RCC 7860 (cell line): Measurements from ENCODE around the gene EPHB1.
"Not testable (repeated sequence)": the region's sequence is repeated elsewhere in the genome, so short reads cannot be mapped to it uniquely, and the experiment has no call there.

Experiments
- DNase-seq: peaks from one replicate; pipeline ENCODE4 v3.0.0-alpha.2; 2015; ENCODE audit warnings: low spot score
- FAIRE-seq: peaks from 2 replicates; lab custom pipeline; 2012; peaks lifted over from hg19 to GRCh38; lab: Jason Lieb, UNC

Gene EPHB1

DNA sequence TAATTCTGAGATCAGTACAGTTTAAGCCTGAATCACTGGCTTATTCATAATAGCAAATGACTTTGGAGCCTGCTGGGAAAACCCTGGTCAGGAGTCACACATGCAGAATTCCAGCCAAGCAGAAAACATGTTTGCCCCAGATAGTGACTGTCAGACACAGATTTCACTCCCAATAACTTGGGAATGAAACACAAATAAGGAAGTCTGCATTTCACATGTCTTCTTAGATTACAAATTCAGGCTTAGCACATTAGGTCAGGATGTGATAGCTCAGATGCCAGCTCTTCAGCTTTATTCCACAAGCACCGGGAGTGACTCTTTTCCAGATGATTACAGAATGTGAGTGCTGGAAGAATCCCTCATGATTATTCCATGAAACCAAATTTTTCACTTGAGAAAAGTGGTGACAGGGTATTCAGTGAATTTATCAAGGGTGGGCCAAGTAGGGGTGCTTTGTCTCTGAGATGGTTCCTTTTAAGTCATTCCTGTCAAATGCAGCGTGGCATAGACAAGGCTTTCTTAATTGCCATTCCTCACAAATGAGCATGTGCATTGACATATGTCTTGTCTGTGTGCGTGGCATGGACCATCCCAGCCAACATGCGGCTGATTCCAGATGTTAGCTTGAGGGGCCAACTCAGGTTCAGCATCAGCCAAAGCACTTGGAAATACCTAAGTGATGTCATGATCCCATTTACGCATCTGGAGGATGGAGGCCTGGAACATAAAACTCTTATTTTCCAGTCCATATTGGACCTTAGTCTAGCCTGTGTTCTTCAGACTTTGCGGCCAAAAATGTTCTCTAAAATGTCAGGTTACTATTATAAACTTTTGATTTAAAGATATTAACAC, 191.0 kb downstream of the EPHB1 start:
- DNase-seq = no peak
- no peak for FAIRE-seq

DNA sequence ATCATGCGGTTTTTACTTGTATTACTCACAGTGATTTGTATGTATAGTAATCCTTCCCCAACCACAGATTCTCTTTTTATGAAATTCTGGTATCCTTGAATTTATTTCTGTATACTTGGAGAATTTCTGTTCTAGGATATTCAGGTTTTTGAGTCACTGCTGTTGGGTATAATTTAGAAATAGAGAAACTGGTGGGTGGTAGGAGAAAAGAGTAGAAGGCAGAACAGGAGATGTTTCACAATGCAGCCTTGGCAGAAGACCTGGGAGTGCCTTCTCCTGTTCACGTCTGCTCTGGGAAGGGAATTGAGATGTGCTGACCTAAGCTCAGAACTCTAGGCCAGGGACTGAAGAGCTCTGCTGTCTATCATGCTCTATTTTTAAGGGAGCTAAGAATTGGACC, 193.6 kb downstream of the EPHB1 start:
- FAIRE-seq = peak; percentile 12
- DNase-seq = no peak

DNA sequence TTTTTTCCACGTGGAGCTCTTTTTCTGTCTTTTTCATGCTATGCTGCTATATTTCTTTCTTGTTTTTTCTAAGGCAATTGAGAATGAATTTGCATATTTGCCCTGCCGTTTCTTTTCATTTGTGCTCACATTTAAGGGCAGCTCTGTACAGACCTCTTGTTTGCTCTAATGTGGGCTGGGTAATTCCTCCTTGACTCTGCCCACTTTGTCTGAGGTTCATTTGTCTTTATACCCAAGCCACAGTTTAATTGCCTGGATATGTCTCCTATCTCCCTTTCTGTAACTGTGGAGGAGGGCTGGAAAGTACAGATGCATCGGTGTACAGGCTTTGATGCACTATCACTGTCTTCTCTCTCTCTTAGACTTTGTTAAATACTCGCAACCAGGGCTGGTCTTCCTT, 195.9 kb downstream of the EPHB1 start:
- no peak for DNase-seq
- FAIRE-seq = no peak

DNA sequence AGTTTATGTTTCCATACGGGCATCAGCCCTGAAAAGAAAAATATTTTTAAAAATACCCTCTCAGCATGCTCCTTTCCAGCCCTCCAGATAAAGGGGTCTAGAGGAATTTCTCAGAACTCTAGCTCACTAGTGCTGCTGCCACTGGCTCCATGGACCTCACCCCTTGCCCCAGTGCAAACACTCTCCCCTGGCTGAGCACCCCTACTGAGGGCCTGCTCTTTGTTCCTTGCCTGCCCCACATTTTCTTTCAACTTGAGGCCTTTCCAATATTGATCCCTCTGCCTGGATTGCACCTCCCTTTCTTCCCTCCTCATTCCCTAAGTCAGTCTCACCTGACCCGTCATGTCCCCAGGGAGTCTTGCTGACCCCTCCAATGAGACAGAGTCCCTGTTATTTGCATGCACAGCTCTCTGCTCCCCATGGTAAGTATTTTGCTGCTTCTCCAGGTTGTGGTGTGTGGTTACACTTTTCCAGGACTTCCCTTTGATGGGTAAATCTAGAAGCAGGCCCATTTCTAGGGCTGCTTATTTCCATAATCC, 196.5 kb downstream of the EPHB1 start:
- DNase-seq (no peak), FAIRE-seq (no peak)

DNA sequence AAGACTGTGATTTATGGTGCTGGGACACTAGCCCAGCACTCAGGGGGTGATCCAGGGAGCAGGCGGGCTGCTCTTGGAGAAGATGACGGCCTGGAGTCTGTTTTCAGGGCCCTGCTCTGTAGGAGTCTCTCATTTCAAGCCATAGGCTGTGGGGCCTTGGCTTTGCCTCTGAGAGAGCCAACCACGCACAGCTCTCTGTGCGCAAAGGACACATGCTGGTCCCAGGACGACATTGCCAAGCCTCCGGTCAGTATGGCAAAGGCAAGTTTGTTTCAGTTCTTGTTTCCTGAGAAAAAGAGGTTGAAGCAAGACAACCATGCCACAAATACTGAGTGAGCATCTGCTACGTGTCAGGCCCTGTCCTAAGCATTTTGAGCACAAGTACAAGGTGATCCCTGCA, 197.1 kb downstream of the EPHB1 start:
- FAIRE-seq = no peak
- DNase-seq = no peak

DNA sequence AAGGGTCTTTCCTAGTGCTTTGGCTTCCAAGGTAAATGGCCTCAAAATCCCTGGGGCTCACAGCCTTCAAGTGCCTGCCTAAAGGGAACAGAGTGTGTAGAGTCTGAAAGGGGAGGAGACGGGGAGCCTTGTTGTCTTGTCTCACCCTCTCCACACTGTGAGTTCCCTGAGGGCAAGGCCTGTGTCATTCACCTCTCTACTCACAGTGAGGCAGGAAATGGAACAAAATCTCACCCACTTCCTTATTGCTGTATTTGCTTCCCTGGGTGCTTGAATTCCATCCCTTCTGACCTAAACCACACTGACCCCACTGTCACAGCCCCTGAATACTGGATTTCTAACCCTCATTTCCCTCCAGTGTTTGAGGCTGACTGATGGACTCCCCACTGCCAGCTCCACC, 197.5 kb downstream of the EPHB1 start:
- DNase-seq (no peak), FAIRE-seq (no peak)

DNA sequence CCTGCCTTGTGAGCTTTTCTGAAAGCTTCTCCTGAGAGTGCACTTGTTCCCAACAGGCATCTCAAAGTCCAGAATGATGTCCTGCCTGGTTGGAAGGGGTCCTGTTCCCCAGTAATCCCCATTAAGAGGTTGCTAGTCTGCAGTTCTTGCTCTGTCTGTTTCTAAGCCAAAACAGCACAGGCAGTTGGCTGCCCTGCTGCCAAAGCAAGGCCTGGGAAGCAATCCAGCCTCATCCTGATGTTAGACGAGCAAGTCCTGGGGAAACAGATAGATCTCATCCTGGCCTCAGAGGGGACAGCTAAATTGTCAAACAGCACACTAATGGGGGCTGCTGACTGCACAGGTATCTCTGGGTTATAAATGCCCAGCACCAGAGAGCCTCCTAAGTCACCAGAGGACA, 198.0 kb downstream of the EPHB1 start:
- FAIRE-seq = no peak

DNA sequence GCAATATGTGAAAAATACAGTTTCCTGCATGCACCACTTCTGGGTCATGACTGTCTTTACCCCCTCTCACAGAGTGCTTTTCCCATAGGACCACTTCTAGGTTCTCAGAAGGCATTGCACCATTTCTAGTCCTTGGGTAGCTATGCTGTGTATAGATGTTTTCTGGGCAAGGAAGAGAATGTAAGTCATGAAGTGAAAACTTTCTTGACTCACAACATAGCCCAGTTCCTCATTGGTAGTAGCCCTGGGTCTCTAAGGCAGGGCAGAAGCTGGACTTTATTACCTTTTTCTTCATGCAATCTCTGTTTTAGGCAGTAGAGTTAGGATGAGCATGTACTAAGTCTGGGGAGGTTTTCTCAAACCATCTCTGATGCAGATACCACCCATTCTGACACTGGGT, 203.1 kb downstream of the EPHB1 start:
- DNase-seq (no peak), FAIRE-seq (no peak)

More for the DNA sequence above, 198.0 kb downstream of the EPHB1 start:
- DNase-seq = no peak

DNA sequence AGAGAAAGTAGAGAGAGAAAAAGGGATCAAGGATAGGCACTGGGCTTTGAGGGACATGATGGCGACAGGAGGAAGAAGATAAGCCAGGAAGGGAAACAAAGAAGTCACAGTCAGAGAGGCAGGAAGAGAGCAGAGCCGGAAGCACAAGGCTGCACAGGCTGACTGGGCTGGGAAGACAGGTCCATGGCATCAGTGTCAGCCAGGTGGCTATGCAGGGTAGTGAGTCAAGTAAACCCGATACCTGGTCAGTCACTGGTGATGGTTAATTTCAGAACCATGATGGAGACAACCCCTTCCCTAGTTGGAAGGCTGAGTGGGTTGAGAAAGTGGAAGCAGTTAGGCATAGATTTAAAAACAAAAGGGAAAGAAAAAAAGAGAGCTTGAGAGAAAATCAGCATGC, 203.8 kb downstream of the EPHB1 start:
- no peak for FAIRE-seq
- DNase-seq = no peak

DNA sequence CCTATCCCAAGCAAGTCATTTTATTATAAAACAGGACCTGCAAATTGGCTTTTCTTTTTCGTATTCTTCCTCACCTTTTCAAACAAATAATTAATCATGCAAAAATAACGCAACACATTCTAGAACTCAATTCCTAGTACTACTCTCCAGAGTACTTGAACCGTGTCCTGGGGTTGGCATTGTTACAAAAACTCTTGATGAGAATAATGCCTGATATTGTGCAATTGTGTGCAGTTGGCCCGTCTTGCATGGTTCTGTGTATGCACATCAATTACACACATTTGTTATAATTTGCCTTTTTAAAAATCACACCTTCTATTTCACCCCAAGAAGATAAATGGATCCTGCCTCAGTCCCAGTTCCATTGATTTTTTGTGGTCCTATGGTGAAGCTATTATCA, 205.4 kb downstream of the EPHB1 start:
- FAIRE-seq (no peak), DNase-seq (no peak)

DNA sequence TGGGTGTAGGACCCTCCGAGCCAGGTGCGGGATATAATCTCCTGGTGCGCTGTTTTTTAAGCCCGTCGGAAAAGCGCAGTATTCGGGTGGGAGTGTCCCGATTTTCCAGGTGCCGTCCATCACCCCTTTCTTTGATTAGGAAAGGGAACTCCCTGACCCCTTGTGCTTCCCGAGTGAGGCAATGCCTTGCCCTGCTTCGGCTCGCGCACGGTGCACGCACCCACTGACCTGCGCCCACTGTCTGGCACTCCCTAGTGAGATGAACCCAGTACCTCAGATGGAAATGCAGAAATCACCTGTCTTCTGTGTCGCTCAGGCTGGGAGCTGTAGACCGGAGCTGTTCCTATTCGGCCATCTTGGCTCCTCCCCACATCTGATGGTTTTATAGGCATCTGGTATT, 210.6 kb downstream of the EPHB1 start:
- DNase-seq, FAIRE-seq: not testable (repeated sequence)

DNA sequence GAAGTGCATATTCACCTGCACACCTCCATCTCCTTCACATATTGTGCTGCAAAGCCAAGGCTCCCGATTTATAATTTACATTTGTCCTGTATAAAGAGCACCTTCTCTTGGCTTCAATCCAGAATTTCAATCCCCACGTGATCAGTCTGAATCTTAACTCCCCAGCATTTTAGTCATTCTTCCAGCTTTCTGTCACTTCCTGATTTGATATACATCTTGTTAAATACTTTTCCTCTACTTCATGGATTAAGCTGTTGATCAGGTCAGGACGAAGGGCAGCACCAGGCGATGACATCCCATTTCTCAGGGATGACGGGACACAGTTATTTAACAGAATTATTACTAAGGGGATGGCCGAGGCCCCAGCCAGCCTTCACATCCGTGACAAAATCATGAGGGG, 212.5 kb downstream of the EPHB1 start:
- DNase-seq (peak; percentile 24), FAIRE-seq (no peak)

DNA sequence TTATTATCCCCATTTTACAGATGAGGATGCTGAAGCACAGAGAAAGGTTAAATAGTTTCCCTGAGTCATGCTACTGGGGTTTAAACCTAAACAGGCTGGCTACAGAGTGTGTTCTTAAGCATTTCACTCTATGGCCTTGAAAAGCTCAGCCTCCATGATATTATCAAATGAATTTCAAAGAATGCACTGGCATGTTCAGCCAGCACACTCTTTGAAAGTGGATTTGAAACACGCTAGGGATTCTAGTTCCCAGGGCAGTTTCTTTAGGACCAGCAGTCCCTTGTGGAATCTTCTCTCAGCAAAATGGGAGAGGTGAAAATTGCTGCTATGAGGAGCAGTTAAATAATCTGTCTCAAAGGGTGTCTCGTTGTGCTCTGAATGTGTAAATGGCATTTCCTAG, 213.3 kb downstream of the EPHB1 start:
- DNase-seq (no peak), FAIRE-seq (no peak)

DNA sequence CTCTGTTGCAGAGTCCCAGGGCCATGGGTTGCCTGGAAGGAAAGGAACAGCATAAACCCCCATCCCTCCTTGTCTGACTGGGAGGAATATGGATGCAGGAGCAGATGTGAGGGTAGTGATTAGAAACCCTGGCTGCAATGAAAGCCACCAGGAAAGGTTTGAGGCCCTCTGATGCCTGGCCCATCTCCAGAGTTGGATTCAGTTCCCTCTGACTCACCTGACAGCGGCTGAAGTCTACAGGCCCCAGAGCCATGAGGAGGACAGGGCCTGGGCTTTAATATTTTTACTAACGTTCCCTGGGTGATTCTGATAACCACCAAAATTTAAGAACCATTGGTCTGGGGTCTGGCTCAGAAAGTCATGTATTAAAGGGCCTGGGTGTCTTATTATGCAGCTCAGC, 214.0 kb downstream of the EPHB1 start:
- DNase-seq (no peak), FAIRE-seq (no peak)

DNA sequence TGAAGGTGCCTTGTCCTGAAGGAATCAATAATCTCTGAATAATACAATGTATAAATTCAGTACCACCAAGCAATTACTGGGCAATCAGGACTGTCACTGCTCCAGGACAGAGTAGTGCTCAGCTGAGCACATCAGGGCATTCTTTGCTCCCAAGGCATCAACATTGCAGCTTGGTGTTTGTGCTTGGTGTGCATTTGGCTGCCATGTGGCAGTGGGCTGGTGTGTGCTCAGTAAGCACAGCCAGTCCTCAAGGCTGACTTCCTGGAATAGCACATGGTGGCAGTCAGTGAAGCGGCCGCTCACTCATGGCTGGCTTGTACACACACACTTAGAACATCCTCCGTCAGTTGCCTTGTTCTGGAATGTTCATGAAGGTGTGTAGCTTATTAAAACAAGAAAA, 217.0 kb downstream of the EPHB1 start:
- DNase-seq (no peak), FAIRE-seq (no peak)

DNA sequence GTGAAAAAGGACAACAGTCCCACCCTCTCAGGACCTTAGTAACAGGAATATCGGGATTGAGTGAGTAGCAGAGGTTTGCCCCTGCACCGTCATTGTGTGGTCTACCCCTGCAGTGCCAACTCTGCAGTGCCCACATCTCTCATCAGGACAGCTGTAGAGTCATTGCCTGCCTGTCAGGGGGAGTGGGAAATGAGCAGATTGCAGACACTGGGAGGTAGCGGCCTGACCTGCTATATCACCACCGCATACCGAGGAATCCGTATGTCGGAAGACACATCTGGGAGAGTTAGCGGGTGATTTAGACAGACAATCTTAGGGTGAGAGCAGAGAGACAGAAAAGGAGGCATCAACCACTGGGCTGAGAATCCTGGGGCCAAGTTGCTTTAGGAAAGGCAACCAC, 218.1 kb downstream of the EPHB1 start:
- DNase-seq (no peak), FAIRE-seq (no peak)

DNA sequence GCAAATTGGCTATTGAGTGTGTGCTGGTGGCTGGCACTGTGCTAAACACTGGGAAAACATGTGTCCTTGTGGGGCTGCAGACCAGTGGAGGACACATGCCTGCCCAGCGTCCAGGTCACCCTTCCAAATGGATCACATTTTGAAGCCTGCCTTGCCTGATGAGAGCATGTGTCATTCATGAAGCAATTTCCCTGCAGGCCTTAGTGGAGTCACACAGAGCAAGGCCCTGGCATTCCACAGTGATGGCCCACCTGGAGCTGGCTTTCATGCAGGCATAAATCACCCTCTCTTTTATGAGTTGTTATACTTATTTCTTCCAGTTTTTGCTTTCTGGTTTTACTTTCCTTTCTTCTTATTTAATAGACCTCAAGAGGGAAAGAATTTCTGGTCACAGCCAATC, 219.5 kb downstream of the EPHB1 start:
- DNase-seq = no peak
- FAIRE-seq = no peak

DNA sequence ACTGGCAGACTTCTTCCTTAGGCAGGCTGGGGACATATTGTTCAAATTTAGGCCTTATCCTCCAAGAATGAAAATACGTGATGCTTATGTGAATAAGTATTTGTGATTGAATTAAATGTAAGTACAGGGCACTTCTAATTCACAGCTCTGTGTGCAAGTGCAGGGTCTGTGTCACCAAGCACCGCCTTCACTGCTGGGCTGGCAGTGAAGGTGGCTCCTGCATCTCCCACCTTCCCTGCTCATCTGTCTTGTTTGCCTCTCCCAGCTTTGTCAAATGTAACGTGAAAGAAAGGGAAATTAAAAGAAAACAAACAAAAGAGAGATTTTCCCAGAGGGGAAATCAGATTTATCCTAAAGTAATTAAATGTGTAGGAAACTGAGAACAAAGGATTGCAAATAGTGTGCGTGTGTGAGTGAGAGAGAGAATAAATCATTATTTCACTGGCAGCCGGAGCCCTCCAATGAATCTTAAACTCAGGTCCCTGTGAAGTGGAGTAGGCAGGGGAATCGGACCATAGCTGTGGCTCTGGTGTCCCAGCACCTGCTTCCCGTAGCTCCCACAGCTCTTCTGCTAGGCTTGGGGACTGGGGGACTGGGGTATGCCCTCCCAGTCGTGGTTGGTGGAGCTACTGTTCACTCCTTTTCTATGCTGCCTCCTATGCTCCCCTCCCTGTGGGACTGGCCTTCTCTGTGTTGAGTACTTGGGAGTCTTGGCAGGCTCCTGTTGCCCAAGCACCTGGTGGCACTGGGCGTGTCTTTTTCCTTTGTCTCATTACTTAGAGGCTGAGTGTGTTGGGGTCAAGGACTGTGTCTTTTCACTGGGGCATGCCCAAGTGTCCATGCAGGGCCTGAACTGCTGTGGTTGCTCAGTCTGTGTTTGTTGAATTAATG, 222.2 kb downstream of the EPHB1 start:
- DNase-seq (no peak), FAIRE-seq (no peak)

DNA sequence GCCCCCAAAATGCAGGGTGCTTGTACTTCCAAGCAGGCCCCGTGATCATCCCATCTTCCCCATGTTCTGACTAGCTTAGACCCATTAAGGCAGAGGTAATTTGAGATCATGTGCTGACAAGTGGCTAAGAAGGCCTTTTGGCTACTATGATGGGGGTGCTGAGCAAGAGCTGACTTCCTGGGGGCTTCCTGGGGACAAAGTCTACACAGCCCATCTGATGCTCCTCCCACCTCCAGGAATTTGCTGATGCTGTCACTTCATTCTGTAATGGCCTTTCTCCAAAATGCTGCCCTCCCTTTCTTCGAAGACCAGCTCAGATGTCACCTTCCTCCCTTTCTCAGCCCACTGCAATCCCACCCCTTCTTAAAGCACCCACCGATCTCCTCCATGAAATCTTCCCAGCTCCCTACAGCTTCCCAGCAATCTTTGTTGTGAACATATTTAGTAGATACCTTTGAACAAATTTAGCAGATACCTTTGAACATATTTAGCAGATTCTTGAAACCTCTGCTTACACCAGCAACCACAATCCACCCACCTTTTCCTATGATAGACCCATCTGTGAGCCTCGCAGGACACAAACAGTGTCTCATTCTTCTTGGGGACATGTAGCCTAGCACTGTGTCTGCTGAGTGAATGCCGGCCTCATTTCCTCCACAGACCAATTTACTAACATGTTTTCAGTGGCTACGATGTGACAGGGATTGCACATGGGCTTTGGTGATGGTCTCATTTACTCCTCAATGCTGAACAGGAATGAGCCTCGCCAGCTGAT, 223.3 kb downstream of the EPHB1 start:
- FAIRE-seq = no peak
- no peak for DNase-seq

DNA sequence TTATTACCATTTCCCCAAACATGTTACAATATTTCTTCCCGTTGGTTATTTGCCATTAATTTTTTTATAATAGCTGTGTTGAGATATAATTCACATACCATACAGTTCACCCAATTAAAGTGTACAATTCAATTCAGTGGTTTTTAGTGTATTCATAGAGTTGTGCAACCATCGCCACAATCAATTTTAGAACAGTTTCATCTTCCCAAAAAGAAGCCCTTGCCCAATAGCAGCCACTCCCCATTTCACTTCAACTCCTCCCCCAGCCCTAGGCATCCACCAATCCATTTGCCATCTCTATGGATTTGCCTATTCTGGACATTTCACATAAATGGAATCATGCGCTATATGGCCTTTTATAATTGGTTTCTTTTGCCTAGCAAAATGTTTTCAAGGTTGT, 225.1 kb downstream of the EPHB1 start:
- FAIRE-seq = no peak
- no peak for DNase-seq
